GM19351 (cell line): ENCODE data around the gene FGD5.
A peak's percentile ranks its signal among the peaks of the same experiment; 100 is the strongest.

Source experiments
- ATAC-seq: cut with Tn5 transposase; IDR thresholded peaks from one replicate; pipeline ENCODE4 v1.9.1; 2021; ENCODE audit warnings: mild to moderate bottlenecking, moderate library complexity; ENCODE audit not compliant: unreplicated experiment

Gene FGD5

GRCh38 chr3:14922863-14923262, 104.1 kb downstream of the FGD5 start:
- ATAC-seq = no peak

- no peak for ATAC-seq
Measured at GRCh38 chr3:14923476-14923875, 104.7 kb downstream of the FGD5 start.

- ATAC-seq = no peak
Measured at GRCh38 chr3:14925729-14926591, 107.2 kb downstream of the FGD5 start.

GRCh38 chr3:14926592-14926991, 107.8 kb downstream of the FGD5 start:
- no peak for ATAC-seq

- no peak for ATAC-seq
Measured at GRCh38 chr3:14927308-14927707, 108.5 kb downstream of the FGD5 start.

- ATAC-seq = no peak
Measured at GRCh38 chr3:14929310-14930074, 110.7 kb downstream of the FGD5 start.

- no peak for ATAC-seq
Measured at GRCh38 chr3:14933820-14934425, 115.2 kb downstream of the FGD5 start.

- ATAC-seq = no peak
Measured at GRCh38 chr3:14935592-14936345, 117.0 kb downstream of the FGD5 start.

GRCh38 chr3:14938954-14939353, 120.2 kb downstream of the FGD5 start:
- ATAC-seq = no peak

GRCh38 chr3:14941871-14942270, 123.1 kb downstream of the FGD5 start:
- no peak for ATAC-seq

- no peak for ATAC-seq
Measured at GRCh38 chr3:14943042-14943441, 124.3 kb downstream of the FGD5 start.

GRCh38 chr3:14946236-14946635, 127.5 kb downstream of the FGD5 start:
- no peak for ATAC-seq

GRCh38 chr3:14946739-14947099, 128.0 kb downstream of the FGD5 start:
- no peak for ATAC-seq

- peak; percentile 43 for ATAC-seq
Measured at GRCh38 chr3:14947100-14947885, 128.5 kb downstream of the FGD5 start, which contains the start of gene NR2C2. NR2C2 (plus strand) TSS chr3:14947583; CDS start chr3:15003915, 56,332 bp downstream.

- ATAC-seq = peak; percentile 84
Measured at GRCh38 chr3:14947886-14948608, 129.3 kb downstream of the FGD5 start.

GRCh38 chr3:14948609-14949038, 129.9 kb downstream of the FGD5 start:
- ATAC-seq = no peak

GRCh38 chr3:14949126-14949525, 130.4 kb downstream of the FGD5 start:
- ATAC-seq = no peak

GRCh38 chr3:14950274-14950673, 131.5 kb downstream of the FGD5 start:
- no peak for ATAC-seq

- no peak for ATAC-seq
Measured at GRCh38 chr3:14957153-14957552, 138.4 kb downstream of the FGD5 start.
